HG02852 (cell line): Measurements from ENCODE around the gene DYNLT1.
"Not testable (repeated sequence)": the region's sequence is repeated elsewhere in the genome, so short reads cannot be mapped to it uniquely, and the experiment has no call there.

Source experiments
- ATAC-seq: cut with Tn5 transposase; IDR thresholded peaks from one replicate; pipeline ENCODE4 v1.9.1; 2021; ENCODE audit warnings: mild to moderate bottlenecking, moderate library complexity; ENCODE audit not compliant: unreplicated experiment

Gene DYNLT1

DNA sequence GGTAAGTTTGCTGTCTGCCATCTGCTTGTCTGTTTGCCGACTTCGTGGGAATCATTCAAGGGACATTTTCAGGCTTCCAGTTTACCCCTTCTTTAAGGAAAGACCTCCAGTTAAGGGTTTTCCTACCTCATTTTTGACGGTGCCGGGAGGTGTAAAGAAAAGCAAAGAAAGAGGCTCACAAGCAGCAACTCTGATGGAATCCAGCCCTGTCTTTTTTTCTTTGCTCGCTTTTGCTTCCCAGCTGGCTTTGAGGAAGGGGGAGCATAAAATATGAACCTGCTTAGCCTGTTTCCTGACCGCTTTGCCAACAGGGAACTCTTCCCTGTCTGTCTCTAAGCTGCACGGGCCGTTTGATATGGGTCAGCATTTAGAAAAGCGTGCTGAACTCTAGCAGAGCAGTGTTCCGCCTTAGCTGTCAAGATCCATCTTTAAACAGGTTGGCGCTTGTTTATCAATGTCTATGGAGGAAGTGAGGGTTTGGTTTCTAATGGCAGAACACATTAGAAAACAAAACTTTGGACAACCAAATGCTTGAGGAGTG, 19.2 kb upstream of the DYNLT1 start:
- no peak for ATAC-seq

DNA sequence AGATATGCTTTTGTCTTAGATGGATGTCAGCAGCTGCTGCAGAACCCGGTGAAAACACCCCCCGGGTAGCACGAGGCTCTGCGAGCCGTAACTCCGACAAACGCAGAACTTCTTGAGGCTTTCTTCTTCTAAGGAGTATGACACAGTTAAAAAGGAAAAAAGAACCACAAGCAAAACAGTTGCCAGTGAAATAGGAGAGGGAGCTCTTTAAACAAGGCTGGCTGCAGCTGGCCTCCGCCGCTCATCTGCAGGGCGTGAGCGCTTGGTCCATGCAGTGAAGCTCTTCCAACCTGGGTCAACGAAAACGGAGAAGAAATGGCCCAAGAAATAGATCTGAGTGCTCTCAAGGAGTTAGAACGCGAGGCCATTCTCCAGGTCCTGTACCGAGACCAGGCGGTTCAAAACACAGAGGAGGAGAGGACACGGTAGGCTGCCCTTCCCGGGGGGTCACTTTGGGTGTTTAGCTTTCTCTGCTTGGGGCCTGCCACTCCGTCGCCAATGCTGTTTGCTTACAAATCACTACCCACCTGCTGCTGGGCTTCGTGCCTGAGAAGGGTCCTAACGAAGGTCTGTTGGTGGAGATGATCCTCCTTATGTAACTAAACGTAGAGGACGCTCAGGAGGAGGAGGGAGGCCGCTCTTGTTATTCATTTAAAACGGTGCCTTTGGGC, 18.5 kb upstream of the DYNLT1 start:
- ATAC-seq, result no peak

DNA sequence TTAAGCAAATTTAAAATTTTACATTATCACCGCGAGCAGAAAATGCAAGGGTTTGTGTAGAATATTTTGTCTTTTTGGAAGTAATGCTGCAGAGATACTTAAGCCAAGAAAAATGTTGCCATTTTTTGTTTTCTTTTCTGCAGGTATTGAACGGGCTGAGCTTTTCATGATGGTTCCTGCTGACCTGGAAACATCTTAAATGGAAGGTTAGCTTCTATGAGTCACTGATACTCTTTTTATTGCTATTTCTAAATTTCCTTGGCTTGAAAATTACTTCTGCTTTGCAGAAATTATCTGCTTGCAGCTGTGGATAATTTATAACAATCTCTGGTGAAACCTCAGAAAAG, 18.0 kb upstream of the DYNLT1 start:
- no peak for ATAC-seq

DNA sequence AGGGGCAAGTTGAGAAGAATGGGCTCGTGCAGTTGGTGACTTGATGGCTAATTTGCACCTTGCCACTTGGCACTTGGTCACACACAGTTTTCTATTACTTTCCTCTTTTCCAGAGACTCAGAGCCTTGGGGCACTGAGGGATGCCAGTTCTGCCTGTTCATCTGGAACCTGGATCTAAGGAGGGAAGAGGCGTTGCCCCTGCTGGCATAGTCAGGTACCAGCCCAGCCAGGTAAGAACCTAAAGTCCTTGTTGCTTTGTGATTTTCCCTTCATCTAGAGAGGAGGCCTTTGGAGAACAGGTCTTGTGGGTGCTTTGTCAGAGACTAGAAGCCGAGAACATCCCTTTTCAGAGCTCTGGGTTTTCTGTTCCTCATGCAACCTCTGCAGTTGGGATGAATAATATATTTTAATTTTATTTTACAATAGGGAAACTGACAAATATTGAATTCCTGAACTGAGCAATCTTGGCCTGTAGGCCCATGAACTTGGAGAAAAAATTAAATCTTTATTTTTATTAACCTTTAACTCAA, 16.7 kb upstream of the DYNLT1 start:
- ATAC-seq, result no peak

DNA sequence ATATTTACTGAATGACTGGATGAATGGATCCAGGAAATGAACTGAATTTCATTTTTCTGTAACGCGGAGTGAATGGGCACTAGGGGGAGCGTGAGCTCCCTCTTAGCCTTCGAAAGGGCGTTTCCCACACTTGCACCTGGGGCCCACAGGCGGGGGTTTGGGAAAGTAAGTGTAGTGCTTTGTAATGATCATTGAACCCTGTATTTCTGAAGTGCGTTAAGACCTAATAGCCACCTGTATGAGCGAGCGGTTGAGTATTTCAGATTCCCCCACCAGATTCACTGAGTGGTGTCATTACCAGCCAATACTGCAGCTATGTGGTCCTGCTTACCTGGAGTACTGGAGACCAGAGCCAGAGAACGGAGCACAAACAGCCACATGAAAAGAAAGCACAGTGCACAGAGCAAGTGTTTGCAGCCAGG, 15.8 kb upstream of the DYNLT1 start:
- ATAC-seq, result no peak

DNA sequence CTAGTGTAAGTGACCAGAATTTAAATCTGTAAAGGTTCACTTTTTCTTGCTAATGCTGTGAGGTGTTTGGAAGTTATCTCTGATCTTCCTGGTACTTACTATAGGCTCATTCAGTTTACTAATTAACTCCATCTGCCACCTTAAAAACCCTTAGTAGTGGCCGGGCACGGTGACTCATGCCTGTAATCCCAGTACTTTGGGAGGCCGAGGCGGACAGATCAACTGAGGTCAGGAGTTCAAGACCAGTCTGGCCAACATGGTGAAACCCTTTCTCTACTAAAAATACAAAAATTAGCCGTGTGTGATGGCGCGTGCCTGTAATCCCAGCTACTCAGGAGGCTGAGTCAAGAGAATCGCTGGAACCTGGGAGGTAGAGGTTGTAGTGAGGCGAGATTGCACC, 12.4 kb upstream of the DYNLT1 start:
- not testable (repeated sequence) for ATAC-seq

DNA sequence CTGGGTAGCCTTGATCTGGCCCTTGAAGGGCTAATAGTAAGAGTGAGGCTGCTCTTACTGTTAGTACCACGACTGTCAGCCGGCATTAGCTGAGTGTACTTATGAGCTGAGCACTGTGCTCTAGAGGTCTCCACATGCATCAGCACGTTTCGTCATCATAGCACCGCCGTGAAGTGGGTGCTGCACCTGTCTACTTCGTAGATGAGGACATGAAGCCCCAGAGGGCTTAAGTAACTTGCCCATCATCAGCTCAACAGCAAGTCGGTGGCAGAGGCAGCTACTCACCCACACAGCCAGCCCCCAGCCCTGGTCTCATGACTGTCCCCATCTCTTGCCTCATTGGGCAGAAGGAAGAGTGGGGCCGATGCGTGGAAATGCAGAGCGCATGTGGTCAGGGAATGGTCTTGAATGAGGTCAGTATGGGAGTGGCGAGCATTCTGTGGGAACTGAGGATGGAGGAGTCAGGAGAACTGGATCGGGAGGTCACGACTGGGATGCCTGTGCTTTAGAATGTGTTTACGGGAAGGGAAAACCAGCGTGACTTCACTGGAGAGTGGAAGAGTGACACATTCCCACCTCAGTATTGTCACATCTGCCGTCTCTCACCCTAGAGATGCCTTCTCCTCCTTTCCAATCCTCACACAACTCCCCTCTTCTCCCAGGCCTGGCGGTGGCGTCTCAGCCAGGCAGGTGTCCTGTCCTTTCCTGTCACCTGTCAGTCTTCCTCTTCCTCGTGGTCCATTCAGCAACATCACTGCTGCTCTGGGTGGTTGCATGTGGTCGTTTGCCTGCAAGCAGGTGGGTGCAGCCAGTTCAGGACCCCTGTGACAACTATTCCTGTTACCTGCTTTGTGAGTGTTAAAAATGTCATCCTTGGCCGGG, 11.3 kb upstream of the DYNLT1 start:
- no peak for ATAC-seq

DNA sequence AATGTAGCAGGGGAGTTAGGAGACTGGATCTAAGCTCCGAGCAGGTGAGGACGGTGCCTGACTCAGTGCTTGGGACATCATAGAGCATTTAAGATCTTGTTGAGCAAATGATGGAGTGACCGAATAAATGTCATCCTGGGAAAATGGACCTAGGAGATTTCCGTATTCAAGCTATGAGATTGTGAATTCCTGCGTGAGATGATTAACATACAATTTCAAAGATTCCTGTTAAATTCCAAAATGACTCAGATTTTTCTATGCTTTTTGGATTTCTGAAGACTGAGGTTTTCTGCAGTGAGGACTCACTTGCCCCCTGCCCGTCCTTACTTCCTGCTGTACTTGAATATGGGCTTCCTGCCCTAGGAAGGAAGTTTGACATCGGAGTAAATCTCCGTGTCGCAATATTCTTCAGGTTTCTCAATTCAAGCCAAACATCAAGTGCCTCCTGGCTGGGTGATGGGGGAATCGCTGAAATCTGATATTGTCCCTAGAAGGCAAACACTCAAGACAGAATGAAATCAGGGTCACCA, 10.5 kb upstream of the DYNLT1 start:
- no peak for ATAC-seq

DNA sequence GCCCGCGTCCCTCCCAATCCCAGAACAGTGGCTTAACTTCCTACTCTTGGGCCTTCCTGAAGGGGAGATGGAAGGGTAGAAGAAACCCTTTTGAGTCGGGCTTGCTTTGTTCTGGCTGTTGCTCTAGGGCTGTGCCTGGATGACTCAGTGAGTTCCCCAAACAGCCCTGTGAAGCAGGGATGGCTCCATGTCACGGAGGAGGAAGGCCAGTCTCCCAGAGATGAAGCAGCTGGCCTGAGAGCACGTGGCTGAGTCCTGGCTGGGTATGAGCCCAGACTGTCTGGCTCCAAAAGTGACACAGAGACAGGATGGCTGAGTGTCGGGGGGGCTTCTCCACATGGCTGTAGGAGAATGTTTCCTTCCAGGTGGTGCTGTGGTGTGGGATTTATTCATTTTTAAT, 10.0 kb upstream of the DYNLT1 start:
- no peak for ATAC-seq

DNA sequence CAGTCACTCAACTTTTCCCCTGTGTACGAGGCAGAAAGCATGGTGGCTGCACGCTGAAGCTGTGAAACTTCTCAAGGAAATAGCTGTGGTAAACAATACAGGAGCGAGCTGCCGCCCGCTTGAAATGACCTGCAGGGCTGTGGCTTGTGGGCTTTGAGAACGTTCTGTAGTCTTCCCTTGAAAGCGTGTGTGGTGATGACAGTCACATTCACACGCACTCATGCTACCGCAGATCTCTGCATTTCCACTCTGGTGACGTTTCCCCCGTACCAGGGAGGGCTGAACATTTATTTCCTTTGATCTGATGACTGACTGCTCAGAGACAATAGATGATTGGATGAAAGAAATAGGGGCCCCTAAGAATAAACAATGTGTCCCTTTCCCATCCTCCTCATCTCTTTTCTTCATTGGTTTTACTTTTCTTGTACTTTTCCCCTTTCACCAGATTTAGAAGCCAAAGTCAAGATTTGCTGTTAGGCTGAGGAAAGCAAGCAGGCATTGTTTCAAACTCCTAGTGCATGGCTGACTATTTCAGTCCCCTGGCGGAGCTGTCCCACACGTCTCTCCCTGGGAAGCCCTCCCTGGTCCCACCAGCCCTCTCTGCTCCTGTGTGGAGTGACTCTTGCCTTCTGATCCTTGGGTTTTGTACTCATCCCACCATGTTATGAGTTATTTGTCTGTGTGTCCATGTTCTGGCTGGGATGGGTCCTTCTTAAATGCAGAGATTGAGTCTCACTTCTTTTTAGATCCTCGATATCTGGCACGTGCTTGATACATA, 9.2 kb upstream of the DYNLT1 start:
- peak; percentile 60 for ATAC-seq

DNA sequence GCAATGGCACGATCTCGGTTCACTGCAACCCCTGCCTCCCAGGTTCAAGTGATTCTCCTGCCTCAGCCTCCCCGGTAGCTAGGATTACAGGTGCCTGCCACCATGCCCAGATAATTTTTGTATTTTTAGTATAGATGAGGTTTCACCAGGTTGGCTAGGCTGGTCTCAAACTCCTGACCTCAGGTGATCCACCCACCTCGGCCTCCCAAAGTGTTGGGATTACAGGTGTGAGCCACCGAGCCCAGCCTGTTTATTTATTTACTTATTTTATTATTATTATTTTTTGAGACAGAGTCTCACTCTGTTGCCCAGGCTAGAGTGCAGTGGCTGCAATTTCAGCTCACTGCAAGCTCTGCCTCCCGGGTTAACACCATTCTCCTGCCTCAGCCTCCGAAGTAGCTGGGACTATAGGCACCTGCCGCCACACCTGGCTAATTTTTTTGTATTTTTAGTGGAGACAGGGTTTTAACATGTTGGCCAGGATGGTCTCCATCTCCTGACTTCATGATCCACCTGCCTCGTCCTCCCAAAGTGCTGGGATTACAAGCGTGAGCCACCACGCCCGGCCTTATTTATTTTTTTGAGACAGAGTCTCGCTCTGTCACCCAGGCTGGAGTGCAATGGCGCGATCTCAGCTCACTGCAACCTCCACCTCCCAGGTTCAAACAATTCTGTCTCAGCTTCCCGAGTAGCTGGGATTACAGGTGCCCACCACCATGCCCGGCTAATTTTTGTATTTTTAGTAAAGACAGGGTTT, 7.6 kb upstream of the DYNLT1 start:
- ATAC-seq, result not testable (repeated sequence)

DNA sequence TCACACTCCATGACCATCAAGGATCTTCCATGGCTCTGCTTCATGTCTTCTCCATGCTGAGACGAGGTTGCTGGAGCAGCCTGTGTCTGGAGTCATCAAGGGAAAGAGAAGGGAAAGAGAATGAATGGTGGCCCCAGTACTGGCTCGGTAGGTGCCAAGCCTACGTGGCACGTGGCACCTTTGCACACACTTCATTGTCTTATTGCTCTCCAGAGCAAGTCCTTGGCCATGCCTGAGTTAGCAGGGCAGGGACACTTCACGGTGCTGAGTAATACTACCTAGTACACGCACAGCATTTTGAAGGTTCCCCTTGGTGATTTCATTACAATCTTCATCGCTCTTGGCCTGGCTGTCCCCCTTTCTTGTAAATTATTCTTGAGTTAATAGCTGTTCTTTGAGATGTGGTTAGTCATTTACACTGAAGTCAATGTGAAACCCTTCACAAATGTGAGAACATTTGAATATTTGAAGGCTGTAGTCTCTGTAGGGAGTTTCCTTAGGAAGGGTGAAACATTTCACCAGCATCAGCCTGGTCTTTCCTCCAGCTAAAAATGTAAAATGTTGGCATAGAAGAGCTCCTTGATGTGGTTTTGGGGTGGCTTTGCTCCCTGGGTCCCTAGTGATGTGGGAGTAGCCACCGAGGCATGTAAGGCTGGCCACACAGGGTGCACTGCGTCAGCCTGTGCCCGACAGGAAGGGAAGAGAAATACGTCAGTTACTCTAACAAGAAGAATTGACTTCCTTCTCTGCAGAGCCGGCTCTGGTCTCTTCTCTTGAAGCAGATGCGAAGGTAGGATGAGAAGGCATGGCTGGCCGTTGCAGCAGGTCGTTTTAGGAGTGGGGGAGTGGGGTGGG, 5.0 kb upstream of the DYNLT1 start, which contains the start of gene SYTL3:
Gene SYTL3 (plus strand): TSS at position 766 of the 855 bp plus-strand sequence. CDS start 13,215 bp downstream, outside the sequence.
- peak; percentile 46 for ATAC-seq

DNA sequence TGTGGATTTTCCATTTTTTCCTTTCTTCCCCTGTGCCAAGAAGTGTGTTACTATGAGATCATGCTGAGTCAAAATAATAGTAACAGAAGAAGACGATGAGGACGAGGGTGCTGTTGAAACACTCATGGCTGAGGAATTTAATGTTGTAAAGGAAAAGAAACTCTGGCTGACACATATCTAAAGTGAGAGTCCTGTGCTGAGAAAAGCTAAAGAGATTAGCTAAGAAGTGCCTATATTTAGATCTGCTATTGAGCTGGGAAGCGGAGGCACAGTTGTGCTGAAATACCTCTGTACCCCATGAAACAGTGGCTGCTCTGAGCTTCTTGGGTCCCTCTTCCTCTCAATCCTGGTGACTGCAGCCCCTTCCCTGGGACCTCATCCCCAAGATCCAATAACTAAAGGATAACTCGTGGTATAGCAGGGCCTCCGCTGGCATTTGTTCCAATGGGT, 4.2 kb upstream of the DYNLT1 start:
- peak; percentile 30 for ATAC-seq

DNA sequence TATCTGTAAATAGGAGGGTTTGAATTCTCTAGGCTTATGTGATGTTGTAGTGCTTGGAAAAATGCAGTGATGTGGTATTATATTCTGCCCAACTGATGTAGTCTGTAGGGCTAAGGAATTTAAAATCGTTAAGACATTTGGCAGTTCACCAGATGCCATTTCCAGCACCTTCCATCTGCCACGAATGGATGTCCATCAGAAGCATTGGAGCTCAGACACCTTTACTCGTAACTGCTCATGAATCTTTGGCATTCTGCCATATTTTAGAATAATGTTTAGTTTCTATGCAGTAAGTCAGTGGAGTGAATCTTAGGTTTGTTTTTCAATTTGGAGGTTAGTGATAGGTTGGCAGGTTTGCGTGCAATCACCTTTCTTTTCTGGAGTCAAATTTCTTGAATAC, 3.0 kb upstream of the DYNLT1 start:
- ATAC-seq, result no peak

DNA sequence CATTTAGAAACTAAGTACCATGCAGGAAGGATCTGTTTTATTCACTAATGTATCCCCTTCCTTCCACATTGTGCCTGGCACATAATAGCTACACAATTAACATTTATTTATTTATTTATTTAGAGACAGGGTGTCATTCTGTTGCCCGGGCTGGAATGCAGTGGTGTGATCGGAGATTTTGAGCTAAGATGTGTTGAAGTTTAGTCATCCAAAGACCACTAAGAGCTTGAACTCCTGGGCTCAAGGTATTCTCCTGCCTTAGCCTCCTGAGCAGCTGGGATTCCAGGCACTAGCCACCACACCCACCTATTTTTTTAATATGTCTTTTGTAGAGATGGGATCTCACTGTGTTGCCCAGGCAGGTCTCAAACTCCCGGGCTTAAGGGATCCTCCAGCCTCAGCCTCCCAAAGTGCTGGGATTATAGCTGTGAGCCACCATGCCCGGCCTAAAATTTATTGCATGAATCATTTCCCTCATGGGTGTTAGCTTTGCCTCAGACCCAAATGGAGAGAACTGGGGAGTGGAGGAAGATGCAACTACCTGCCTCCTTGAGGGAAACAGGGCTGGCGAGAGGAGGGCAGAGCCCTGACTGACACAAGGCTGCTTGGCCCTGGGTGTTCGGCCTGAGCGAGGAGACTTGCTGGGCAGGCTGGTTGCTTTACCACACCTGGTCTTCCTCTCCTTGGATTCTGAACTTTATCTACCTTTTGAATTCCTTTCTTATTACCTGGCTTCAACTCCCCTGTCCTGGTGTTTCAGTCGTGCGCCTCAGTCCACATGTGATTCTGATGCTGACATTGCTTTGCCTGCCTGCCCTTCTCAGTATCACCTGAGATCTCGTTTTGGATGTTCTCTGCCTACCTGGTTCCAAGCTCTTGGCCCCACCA, 1.7 kb upstream of the DYNLT1 start:
- ATAC-seq, result no peak

DNA sequence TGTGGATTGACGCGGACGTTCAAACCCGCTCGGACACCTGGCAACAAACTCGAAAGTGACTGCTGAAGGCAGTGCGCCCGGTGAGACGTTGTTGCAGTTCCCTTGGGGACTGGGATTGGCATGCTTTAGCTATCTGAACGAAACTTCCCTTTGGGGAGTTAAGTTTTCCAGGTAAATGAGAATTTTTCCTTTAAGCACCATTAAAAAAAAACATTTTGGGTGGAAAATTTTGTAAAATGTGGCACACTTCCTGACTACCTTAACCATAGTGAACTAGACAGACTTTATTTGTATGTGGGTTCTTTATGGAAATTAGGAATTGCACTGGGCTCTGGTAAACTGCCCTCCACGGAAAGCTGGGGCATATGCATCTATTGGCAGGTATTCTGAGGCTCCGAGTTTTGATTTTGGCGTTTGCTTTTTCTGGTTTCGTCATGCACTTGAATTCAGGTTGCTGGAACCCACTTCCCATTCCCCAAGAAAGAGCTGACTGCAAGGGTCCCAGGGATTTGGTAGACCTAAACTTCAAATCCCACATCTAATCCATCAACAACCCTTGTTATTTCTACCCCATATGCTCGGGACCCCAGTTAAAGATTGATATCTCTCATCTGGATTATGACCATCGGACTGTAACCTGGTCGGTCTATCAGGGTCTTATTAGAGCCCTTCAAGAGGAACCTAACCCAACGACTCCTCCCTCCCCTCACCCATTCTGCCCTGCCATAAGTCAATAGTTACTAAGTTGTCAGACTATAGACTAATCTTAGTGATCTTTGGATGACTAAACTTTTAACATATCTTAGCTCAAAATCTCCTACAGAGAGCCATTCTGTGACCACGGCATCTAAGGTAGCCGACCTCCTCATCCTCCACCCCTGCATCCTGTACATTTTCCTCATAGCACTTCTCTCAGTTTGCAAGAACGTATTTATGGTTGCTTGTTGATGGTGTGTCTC, 800 bp upstream of the DYNLT1 start:
- ATAC-seq, result no peak

DNA sequence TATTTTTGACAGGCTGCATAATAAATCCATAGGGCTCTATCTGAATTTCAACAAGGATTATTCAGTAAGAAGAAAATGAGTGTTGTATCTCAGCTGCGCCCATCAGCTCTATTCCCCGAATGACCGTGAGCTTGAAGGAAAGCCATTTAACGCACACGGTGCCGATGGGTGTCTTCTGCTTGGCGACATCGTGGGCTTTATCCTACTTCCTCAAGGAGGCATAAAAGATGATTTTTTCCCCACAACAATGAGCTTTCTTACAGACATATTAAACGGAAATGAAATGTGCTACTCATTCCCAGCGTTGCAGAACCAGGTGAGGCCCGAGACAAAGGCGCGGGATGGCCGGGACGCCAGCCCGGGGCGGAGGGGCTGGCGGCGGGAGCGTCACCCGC, 710 bp downstream of the DYNLT1 start:
- no peak for ATAC-seq
